Stimulated activated CD4-positive, alpha-beta T cell treated with anti-CD3 and anti-CD28 coated beads, Interleukin-12 subunit alpha, Interleukin-12 subunit beta, amount 100 ng/mL, for 48 hours (primary cell): ENCODE results near the gene PARD6B.

ENCODE experiments used
- DNase-seq, 3 donors: peaks; one replicate each; pipeline ENCODE4 v3.0.0-alpha.2; 2020; ENCODE audit warnings: low read depth in 2 of 3, low spot score in 1 of 3

PARD6B gene

DNA sequence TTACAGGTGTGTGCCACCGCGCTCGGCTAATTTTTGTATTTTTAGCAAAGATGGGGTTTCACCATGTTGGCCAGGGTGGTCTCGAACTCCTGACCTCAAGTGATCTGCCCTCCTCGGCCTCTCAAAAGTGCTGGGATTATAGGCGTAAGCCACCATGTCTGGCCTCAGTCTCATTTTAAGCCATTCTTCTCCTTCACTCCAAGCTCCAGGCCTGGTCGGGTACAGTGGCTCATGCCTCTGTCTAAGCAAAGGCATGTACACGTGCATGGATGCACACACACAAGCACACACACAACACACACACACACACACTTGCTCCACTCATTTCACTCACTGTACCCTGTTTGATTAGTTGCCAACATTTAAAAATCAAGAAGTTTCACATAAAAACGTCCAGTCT, 7.7 kb upstream of the PARD6B start:
- no peak for DNase-seq

DNA sequence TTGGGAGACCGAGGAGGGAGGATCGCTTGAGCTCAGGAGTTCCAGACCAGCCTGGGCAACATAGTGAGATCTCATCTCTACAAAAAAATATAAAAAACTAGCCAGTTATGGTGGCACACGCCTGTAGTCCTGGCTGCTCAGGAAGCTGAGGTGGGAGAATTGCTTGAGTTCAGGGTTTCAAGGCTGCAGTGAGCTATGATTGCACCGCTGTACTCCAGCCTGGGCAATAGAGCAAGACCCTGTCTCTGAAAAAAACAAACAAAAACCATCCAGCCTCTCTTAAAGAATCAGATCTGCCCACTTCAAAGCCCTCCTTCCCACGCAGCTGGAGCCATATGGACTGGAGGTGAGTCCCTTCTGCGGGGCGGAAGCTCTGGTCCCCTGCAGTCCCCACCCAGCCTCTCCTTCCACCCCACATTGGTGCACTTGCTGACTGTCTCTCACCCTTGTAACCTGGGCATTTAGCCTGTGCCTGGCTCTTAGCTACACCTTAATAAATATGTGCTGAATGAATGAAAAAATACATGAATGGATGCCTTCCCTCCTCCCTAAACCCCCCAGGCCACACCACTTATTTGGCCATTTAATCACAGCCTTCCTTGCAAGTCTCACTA, 7.2 kb upstream of the PARD6B start:
- no peak for DNase-seq

DNA sequence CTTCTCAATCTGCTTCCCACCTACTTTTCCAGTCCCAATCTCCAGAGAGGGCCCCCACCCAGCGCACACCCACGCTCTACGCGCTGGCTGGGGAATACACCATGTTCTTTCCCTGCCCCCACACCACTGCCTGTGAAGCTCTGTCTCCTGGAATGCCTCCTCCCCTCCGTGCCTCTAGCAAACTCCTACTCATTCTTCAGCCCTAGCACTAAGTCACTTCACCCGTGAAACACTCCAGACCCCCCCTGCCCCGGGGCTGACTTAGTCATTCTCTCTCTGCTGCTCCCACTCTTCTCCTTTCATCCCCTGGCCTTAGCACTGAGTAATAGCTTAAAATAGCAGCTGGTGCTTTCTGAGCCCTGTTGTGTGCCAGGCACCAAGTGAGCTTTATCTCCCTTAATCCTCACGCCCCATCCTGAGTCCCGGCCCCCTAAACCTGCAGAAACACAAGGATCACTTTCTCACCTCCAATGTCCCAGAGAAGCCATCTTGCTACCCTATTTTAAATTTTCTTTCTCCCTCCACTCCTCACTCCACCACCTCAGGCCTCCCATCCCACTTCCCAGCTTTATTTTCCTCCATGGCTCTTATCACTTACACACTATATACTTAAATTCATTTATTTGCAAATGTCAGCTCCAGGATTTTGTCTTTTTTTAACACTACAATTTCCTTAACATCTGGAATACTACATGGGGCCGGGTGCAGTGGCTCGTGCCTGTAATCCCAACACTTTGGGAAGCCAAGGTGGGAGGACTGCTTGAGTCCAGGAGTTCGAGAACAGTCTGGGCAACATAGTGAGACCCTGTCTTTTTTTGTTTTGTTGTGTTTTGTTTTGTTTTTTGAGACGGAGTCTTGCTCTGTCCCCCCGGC, 6.3 kb upstream of the PARD6B start:
- DNase-seq, result peak; percentile 73 to 76 (median 75)

DNA sequence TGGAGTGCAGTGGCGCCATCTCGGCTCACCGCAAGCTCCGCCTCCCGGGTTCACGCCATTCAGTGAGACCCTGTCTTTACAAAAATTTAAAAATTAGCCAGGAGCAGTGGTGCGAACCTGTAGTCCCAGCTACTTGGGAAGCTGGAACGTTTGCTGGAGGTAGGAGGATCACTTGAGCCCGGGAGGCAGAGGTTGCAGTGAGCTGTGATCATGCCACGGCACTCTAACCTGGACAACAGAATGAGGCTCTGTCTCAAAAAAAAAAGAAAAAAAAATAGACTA, 5.7 kb upstream of the PARD6B start:
- DNase-seq, result no peak

DNA sequence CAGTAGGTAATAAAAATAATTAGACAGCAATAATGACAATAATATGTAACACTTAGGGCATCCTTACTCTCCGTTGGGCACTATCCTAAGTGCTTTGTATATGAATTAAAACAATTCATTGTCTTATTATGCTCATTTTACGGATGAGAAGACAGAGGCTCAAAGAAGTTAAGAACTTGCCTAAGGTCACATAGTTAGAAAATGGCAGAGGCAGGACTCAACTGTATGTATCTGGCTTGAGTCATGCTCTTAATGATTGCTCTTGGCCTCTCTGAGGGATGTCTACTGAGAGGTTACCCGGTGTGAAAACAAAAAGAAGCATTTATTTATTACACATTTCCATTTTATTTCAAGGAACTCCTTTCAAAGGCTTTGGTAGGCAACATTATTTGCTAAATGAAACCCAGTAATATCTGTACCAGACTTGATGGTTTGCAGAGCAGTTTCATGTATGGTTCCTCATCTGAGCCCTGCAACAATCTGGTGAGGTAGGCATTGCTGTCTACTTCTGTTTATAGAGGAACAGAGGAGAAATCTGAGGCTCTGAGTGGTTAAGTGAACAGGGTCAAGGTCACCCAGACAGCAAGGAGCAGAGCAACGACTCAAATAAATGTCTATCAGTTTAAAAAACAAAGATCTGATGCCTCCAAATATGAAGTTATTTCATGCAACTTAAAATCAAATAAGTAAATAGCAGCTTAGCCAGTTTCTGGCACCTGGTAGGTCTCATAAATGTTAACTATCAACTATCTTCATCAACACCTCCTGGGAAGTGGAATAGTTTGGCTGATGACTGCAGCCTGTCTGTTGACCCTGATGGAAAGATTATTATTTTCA, 4.2 kb upstream of the PARD6B start:
- DNase-seq, result no peak

DNA sequence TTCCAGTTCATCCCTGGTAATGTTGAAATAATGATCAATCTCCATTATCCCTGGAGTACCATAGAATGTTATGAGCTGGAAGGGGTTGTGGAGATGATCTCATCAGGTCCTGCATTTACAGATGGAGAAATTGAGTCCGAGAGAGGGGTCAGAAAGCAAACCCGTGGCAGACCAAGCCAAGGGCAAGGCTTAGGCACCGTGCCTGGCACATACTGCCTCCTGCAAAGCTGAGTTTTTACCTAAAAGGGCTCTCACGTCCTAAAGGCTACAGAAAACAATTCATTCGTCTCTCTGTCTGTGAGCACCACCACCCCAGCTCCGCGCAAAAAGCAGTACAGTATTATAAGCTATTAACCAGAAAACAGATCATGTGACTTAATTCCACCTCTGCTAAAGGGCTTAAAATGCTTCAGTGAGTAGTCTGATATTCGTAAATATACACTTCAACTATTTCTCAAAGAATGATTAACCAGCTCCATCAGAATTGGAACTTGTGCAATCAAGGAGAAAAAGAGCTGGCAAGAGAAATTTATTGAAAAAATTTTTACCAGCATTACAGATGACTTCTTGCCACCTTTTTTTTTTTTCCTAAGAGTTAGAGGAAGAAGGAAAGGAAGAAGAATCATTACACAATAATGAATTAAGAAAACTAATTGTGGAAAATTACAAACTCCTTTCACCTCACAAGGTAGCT, 3.4 kb upstream of the PARD6B start:
- no peak for DNase-seq

DNA sequence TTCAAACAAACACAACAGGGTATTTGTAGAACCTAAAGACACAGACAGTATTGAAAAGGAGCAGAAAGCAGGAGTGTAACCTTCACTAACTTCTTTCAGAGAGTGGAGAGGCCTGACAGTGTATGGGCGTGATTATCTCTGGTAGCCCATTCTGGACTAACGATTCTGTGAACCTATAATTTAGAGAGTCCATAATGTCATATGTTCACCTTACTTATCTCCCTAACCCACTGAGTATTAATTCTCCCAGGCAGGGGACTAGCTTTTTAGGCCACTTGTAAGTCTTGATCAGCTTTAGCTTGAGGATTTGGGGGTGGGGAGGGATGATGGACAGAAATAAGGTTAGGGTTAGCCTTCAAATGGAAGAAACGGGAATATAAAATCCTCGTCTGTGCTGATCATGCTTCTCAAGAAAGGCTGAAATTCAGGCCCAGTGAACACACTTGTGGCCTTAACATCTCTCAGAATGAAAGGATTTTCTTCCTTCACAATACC, 2.8 kb upstream of the PARD6B start:
- no peak for DNase-seq

DNA sequence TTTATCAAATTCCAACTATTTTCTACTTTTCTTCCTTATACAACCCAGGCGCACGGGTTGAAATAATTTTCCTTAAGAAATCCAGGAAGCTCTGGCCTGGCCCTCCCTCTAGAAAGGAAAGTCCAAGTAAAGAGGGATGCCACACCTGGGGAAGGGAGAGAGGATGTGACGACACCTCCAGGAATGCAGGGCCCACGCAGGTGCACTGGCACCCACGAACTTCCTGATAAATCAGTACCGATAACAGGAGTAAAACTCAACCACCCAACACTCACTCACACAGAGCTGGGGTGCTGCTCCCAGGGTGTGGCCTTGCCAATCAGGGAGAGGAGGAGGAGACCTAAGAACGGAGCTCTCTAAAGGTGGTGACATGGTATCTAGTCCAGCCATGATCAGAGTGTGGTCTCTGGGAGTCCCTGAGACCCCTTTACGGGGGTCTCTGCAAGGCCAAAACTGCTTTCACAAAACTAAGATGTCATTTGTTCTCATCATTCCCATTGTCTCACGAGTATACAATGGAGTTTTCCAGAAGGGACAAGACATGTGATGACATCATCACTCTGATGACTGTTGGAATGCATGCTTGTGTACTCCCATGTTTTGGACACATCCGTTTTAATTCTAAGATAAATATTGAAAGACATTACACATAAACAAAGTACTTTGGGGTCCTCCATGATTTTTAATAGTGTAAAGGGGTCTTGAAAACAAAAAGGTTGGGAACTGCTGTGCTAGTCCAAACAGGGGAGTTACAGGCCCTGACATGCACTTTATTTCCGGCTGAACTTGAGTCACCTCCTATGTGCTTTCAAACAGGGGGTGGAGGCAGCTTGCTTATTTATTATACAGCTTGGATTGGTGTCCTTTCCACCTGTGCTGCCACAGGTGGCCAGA, 2.2 kb upstream of the PARD6B start:
- DNase-seq, result no peak

DNA sequence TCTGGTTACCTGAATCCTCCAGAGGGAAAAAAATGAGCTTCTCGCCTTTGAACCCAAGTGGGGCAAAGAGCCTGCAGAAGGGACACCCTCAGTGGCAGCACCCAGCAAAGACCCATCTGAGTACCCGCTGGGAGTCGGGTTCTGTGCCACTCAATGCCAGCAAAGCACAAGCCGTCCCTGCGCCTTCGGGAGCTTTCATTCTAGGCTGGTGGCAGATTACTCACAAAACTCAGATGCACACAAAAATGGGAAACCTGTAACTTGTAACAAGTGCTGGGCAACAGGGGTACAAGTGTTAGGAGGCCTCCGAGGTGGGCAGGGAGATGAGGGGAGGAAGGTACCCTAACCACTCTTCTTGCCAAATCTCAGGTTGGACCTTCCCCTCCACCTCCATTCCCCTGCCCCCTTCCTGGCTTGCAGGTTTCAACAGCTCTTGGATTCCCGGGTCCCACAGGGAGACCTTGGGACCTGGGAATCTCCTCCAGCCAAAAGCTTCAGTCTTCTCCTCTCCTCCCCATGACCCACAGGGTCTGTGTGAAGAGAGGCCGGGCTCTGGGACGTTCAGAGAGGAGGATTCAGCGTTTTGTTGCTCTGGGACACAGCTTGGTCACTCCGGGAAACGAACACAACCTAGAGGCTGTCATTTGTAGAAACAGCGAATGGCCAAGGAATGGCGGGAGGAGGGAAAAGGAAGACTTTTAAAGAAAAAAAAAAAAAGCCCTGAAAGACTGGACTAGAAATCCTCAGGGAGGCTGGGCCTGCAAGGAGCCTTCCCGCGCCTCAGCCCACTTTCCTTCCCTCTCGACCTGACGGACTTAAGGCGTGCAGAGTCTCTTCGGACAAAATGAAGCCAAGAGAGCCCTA, 1.2 kb upstream of the PARD6B start:
- no peak for DNase-seq

DNA sequence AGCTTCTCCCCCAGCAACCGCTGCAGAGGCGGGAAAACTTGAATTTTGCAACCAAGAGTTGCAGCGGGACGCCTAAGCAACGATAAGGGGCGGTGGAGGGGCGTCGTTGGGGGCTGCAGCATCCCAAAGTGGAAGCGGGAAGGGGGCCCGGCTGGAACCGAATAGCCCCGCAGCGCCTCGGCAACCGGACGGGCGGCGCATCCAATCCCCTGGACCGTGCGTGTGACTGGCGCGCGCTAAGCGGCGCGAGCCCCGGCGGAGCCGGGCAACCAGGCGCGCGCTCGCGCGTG, 670 bp upstream of the PARD6B start:
- DNase-seq, result no peak

DNA sequence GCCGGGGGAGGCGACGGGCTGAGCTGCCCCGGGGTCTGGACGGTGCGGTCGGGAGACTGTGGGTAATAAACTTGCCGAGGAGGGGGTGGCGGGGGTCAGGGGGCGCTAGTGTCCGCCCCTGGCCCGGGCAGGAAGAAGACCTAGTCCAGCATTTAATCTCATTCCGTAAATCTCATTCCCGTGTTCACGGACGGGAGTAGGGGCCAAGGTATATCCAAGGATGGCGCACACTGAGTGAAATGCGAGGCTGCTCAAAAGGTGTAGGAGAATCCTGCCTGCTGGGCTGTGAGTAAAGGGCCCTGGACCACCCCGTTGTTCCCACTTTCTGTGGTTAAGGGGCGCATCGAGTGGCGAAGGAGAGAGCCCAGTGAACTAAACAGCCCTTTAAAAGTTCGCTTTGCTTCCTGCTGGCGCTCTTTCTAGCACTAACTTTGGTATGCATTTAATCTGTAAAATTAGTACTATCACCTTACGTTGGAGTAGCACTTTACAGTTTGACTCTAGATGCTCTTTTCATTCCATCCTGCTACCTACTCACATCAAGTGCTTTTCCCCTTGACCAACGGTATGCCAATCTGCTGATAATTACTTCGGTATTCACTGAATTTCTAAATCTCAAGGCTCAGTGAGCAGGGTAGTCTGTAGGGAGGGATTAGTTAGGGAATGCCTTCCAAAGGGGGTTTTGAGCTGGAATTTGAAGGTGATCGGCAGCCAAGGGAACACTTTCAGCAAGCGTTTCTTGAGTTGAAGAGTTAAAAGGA, 730 bp downstream of the PARD6B start:
- DNase-seq, result no peak

DNA sequence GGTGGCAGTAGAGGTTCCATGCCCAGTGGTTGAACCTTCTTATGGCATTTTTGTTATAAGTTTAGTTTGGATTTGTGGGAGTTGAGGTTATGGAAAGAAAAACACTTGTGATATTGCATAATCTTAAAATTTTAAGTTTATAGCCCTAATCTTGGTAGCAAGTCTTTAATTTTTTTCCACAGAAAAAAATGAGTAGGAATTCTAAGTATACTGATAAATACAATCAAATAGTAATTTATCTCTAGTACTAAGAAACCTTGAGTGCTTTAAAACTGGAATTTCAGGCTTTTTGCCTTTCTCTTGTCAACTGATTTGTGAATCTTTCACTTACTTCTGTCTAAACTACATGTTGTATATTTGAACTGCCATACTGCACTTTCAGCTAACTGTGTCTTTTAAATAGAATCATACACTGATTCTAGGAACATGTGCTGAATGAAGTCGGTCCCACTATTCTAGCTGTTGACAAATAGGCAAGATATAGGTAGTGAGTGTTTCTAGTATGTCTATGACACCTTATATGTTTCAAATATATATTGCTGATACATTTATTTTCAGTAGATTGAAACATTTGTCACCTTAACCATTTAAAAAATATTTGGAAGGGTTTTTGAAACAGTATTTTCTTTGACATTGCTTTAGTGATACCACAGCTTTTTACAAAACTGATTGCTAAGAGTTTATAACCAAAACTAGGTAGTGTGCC, 2.4 kb downstream of the PARD6B start:
- DNase-seq, result no peak

DNA sequence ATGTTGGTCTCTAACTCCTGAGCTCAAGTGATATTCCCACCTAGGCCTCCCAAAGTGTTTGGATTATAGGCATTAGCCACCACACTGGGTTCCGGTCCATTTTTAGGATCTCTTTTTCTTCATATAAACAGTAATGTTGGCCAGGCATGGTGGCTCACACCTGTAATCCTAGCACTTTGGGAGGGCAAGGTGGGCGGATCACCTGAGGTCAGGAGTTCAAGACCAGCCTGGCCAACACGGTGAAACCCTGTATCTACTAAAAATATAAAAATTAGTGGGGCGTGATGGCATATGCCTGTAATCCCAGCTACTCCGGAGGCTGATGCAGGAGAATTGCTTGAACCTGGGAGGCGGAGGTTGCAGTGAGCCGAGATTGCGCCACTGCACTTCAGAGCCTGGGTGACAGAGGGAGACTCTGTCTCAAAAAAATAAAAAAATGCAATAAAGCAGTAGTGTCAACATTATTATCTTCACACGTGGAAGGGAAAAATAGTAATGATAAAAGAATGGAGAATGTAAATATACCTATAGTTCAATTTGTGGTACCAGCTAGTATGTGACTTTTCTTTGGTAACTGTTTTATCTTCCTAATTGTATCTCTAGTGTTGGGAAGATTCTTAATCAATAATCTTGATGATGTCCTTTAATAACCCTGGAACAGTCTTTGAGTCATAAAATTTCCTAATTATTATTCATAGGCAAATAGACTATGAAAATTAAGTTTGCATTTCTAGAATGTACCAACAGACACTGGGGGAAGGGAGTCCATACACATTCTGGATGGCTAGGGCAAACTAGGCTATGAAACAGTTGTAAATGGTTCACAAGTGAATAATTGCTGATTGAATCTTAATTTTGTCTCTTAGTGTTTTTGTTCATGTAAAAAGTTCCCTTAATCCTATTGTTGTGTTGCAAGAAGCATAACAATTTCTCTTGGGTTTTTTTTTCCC, 3.6 kb downstream of the PARD6B start:
- DNase-seq, result no peak

DNA sequence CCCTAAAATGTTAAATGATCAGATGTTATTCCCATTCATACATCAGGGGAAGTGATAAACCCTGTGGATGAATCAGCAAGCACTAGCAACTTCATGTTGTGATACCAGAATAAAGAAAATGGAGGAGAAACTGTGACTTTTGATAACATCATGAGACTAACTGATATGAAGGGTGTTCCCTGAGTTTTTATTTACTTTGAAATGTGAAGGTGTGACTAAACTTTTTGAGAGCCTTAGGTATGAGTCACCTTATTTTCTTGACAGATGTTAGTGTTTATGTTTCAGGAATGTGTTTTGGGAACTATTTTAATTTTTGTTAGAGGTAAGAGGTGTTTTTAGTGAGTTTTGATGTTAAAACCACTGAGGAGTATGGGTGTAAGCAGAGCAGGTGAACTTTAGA, 4.4 kb downstream of the PARD6B start:
- no peak for DNase-seq

DNA sequence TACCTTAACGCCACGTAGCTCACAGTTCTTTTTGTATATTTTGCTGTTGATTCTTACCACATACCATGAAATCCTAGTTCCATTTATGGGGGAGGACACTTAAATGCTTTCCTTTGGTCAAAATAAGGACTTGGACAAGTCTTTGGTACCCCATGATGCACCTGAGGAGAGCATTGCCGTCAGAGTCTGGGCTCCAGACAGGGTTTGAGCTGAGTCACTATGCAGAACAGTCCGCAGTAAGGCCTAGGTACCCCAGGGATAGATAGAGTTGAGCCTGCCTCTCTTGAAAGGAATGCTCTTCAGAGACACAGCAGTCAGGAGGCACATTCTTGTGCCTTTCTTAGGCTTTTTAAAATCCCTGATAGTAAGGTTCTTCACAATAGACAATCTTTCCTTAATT, 6.0 kb downstream of the PARD6B start:
- no peak for DNase-seq

DNA sequence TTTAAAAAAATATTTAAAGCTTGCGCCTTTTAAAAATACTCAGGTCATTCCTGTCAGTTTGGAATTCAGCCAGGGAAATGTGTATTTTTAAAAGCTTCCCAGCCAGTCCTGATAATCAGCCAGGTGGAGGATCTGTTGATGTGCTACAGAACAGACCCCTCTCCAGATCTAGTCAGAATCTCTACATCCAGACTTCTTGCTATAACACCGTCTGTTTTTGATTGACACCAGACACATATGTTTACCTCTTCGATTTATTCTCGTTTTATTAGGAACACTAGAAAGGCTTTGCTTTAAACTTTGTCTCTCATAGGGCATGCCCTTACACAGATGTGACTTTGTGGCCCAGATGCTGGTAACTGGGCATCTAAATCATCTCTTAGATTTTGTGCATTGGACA, 11.7 kb downstream of the PARD6B start:
- no peak for DNase-seq

DNA sequence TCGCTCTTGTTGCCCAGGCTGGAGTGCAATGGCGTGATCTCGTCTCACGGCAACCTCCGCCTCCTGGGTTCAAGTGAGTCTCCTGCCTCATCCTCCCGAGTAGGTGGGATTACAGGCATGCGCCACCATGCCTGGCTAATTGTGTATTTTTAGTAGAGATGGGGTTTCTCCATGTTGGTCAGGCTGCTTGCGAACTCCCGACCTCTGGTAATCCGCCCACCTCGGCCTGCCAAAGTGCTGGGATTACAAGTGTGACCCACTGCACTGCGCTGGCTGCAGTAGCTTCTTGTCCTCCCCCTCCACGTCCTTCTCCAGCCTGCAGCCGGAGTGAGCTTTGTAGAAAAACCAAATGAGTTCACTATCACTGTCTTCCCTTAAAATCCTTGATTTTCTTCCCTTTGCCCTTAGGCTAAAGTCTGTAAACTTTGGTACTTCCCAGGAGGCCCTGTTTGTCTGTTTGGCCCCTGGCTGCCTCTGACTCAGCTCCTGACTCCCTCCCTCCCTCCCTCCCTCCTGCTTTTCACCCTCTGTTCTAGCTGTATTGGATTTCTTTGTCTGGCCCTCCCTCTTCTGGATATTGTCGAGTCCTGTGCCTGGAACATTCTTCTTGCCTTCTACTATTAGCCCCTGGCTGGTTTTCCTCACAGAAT, 12.9 kb downstream of the PARD6B start:
- DNase-seq, result no peak
